HEK293 (cell line): ENCODE measurements around the gene CTSD.

Source experiments
- ZBTB7A ChIP-seq: fragments of 450-650 bp; formaldehyde crosslinking; IDR thresholded peaks from 2 replicates; pipeline ENCODE4 v1.5.1; 2016; ENCODE audit warnings: low read depth, missing biosample characterization, missing genetic modification characterization
- ZFP37 ChIP-seq: fragments of 450-650 bp; formaldehyde crosslinking; IDR thresholded peaks from 2 replicates; pipeline ENCODE4 v1.5.1; 2016; ENCODE audit warnings: missing biosample characterization, missing genetic modification characterization
- ZNF175 ChIP-seq: fragments of 450-650 bp; formaldehyde crosslinking; IDR thresholded peaks from 2 replicates; pipeline ENCODE4 v1.5.1; 2016; ENCODE audit warnings: missing biosample characterization, missing genetic modification characterization
- ZNF211 ChIP-seq: fragments of 450-650 bp; formaldehyde crosslinking; IDR thresholded peaks from 2 replicates; pipeline ENCODE4 v1.5.1; 2016; ENCODE audit warnings: low read depth, missing biosample characterization, missing genetic modification characterization
- ZNF302 ChIP-seq: fragments of 450-650 bp; formaldehyde crosslinking; IDR thresholded peaks from 2 replicates; pipeline ENCODE4 v1.5.1; 2016; ENCODE audit warnings: missing biosample characterization, missing genetic modification characterization, low read depth
- ZNF558 ChIP-seq: fragments of 450-650 bp; formaldehyde crosslinking; IDR thresholded peaks from 2 replicates; pipeline ENCODE4 v1.5.1; 2016; ENCODE audit warnings: missing biosample characterization, missing genetic modification characterization
- ZNF561 ChIP-seq: fragments of 450-650 bp; IDR thresholded peaks from 2 replicates; pipeline ENCODE4 v1.5.1; 2018; ENCODE audit warnings: missing biosample characterization, missing genetic modification characterization, borderline replicate concordance
- ZNF76 ChIP-seq: fragments of 450-650 bp; formaldehyde crosslinking; IDR thresholded peaks from 2 replicates; pipeline ENCODE4; 2016; ENCODE audit warnings: low read depth, missing biosample characterization, missing genetic modification characterization, borderline replicate concordance
- TF ChIP-seq, protein P1 (sequence below): fragments of 450-650 bp; formaldehyde crosslinking; IDR thresholded peaks from 2 replicates; pipeline ENCODE4 v1.5.1; 2016; ENCODE audit warnings: missing biosample characterization, missing genetic modification characterization
- TF ChIP-seq, protein P2 (sequence below): fragments of 450-650 bp; formaldehyde crosslinking; IDR thresholded peaks from 2 replicates; pipeline ENCODE4 v1.5.1; 2016; ENCODE audit warnings: missing biosample characterization, missing genetic modification characterization, borderline replicate concordance
- TF ChIP-seq, protein P3 (sequence below): fragments of 450-650 bp; formaldehyde crosslinking; IDR thresholded peaks from 2 replicates; pipeline ENCODE4 v1.5.1; 2016; ENCODE audit warnings: missing biosample characterization, missing genetic modification characterization

DNA sequence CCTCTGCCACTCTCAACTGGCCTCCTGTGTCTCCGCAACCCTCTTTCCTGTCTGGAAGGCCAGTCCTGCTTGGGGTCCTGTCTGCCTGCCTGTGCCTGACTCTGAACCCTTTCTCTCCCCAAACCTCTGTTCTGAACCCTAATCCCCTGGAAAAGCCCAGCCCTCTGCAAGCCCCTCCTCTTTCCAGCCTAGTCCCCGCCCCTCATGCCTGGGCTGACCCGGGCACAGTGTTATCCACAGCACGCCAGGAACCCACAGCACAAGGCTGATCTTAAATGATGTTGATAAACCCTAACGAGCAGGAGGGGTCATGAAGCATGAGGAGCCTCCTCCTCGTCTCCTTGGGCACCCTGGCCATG, 13.3 kb downstream of the CTSD start, which contains the start of gene IFITM10:
- TF ChIP-seq, protein P1, sequence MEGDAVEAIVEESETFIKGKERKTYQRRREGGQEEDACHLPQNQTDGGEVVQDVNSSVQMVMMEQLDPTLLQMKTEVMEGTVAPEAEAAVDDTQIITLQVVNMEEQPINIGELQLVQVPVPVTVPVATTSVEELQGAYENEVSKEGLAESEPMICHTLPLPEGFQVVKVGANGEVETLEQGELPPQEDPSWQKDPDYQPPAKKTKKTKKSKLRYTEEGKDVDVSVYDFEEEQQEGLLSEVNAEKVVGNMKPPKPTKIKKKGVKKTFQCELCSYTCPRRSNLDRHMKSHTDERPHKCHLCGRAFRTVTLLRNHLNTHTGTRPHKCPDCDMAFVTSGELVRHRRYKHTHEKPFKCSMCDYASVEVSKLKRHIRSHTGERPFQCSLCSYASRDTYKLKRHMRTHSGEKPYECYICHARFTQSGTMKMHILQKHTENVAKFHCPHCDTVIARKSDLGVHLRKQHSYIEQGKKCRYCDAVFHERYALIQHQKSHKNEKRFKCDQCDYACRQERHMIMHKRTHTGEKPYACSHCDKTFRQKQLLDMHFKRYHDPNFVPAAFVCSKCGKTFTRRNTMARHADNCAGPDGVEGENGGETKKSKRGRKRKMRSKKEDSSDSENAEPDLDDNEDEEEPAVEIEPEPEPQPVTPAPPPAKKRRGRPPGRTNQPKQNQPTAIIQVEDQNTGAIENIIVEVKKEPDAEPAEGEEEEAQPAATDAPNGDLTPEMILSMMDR (tag by site-specific recombination) = no peak
- TF ChIP-seq ZNF561 (tag by site-specific recombination) = no peak
- TF ChIP-seq ZBTB7A (tag by site-specific recombination) = no peak
- TF ChIP-seq ZNF558 (tag by site-specific recombination) = no peak
- TF ChIP-seq, protein P2, sequence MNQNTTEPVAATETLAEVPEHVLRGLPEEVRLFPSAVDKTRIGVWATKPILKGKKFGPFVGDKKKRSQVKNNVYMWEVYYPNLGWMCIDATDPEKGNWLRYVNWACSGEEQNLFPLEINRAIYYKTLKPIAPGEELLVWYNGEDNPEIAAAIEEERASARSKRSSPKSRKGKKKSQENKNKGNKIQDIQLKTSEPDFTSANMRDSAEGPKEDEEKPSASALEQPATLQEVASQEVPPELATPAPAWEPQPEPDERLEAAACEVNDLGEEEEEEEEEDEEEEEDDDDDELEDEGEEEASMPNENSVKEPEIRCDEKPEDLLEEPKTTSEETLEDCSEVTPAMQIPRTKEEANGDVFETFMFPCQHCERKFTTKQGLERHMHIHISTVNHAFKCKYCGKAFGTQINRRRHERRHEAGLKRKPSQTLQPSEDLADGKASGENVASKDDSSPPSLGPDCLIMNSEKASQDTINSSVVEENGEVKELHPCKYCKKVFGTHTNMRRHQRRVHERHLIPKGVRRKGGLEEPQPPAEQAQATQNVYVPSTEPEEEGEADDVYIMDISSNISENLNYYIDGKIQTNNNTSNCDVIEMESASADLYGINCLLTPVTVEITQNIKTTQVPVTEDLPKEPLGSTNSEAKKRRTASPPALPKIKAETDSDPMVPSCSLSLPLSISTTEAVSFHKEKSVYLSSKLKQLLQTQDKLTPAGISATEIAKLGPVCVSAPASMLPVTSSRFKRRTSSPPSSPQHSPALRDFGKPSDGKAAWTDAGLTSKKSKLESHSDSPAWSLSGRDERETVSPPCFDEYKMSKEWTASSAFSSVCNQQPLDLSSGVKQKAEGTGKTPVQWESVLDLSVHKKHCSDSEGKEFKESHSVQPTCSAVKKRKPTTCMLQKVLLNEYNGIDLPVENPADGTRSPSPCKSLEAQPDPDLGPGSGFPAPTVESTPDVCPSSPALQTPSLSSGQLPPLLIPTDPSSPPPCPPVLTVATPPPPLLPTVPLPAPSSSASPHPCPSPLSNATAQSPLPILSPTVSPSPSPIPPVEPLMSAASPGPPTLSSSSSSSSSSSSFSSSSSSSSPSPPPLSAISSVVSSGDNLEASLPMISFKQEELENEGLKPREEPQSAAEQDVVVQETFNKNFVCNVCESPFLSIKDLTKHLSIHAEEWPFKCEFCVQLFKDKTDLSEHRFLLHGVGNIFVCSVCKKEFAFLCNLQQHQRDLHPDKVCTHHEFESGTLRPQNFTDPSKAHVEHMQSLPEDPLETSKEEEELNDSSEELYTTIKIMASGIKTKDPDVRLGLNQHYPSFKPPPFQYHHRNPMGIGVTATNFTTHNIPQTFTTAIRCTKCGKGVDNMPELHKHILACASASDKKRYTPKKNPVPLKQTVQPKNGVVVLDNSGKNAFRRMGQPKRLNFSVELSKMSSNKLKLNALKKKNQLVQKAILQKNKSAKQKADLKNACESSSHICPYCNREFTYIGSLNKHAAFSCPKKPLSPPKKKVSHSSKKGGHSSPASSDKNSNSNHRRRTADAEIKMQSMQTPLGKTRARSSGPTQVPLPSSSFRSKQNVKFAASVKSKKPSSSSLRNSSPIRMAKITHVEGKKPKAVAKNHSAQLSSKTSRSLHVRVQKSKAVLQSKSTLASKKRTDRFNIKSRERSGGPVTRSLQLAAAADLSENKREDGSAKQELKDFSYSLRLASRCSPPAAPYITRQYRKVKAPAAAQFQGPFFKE (tag by site-specific recombination) = no peak
- no peak for TF ChIP-seq ZNF302 (tag by site-specific recombination)
- no peak for TF ChIP-seq ZNF175 (tag by site-specific recombination)
- TF ChIP-seq, protein P3, sequence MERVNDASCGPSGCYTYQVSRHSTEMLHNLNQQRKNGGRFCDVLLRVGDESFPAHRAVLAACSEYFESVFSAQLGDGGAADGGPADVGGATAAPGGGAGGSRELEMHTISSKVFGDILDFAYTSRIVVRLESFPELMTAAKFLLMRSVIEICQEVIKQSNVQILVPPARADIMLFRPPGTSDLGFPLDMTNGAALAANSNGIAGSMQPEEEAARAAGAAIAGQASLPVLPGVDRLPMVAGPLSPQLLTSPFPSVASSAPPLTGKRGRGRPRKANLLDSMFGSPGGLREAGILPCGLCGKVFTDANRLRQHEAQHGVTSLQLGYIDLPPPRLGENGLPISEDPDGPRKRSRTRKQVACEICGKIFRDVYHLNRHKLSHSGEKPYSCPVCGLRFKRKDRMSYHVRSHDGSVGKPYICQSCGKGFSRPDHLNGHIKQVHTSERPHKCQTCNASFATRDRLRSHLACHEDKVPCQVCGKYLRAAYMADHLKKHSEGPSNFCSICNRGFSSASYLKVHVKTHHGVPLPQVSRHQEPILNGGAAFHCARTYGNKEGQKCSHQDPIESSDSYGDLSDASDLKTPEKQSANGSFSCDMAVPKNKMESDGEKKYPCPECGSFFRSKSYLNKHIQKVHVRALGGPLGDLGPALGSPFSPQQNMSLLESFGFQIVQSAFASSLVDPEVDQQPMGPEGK (tag by site-specific recombination) = no peak; the same call in 1 of the 2 replicates
- TF ChIP-seq ZNF76 = no peak
- no peak for TF ChIP-seq ZFP37 (tag by site-specific recombination)
- no peak for TF ChIP-seq ZNF211 (tag by site-specific recombination)
